RWPE2 (cell line): Measurements from ENCODE around the gene MYL7.

Experiments used
- ATAC-seq: fragments of 200-7000 bp; cut with Tn5 transposase; 3 replicates; pipeline ENCODE4 v1.9.1; 2021; ENCODE audit warnings: low read depth
- DNase-seq: peaks from one replicate; pipeline ENCODE4 v3.0.0-alpha.2; 2020; ENCODE audit warnings: low spot score
- H3K27ac ChIP-seq: fragments of 450-650 bp; 2 replicates; pipeline ENCODE4 v1.5.1; 2017; ENCODE audit warnings: mild to moderate bottlenecking; ENCODE audit not compliant: poor library complexity, severe bottlenecking
- H3K27me3 ChIP-seq: fragments of 250-450 bp; sonication (Bioruptor Pico); 2 replicates; pipeline ENCODE4 v1.5.1; 2021; ENCODE audit warnings: mild to moderate bottlenecking, moderate library complexity; ENCODE audit not compliant: insufficient read depth, poor library complexity, severe bottlenecking
- H3K36me3 ChIP-seq: fragments of 250-450 bp; sonication (Bioruptor Pico); 2 replicates; pipeline ENCODE4 v1.5.1; 2020; ENCODE audit warnings: low read depth, mild to moderate bottlenecking, moderate library complexity
- H3K4me1 ChIP-seq: fragments of 250-450 bp; sonication (Bioruptor Pico); 2 replicates; pipeline ENCODE4 v1.5.1; 2021; ENCODE audit warnings: mild to moderate bottlenecking, moderate library complexity; ENCODE audit not compliant: insufficient read depth, poor library complexity, severe bottlenecking
- H3K4me3 ChIP-seq: fragments of 250-450 bp; sonication (Bioruptor Pico); 2 replicates; pipeline ENCODE4 v1.5.1; 2021; ENCODE audit warnings: mild to moderate bottlenecking, moderate library complexity; ENCODE audit not compliant: severe bottlenecking
- H3K9me3 ChIP-seq: fragments of 250-450 bp; sonication (Bioruptor Pico); 2 replicates; pipeline ENCODE4 v1.5.1; 2021; ENCODE audit warnings: mild to moderate bottlenecking, moderate library complexity; ENCODE audit not compliant: severe bottlenecking
- TF ChIP-seq, protein P1 (sequence below): fragments of 450-650 bp; IDR thresholded peaks from one replicate; pipeline ENCODE4 v1.5.1; 2017; ENCODE audit warnings: mild to moderate bottlenecking, moderate library complexity; ENCODE audit not compliant: poor library complexity, severe bottlenecking

Gene MYL7

DNA sequence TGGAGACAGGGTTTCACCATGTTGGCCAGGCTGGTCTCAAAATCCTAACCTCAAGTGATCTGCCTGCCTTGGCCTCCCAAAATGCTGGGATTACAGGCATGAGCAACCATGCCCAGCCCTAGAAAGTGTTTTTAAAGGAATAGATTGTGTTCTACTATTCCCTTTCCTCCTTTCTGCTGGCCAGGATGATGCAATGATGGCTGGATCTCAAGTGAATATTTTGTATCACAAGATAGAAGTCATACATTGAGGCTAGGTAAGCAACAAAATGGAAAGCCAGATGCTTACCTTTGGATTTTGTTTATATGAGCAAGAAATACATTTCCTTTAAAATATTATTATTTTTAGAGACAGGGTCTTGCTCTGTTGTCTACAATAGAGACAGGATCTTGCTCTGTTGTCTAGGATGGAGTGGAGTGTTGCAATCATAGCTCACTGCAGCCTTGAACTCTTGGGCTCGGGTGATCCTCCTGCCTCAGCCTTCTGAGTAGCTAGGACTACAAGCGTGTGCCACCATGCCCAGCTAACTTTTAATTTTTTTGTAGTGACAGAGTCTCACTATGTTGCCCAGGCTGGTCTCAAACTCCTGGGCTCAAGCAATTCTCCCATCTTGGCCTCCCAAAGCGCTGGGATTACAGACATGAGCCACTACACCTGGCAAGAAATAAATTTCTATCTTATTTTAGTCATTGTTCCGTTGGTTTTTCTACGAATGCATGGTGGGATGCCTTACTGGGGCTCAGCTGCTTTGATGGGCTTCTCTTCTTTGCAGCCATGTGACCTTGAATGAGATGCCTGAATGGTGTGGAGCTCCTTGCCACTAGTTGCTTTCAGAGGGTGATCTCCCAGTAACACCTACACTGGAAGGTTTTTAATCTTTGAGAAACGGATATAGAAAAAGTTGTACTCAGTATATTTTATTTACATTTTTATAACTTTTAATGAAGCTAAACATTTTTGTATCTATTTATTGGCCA is 42.8 kb downstream of the MYL7 start:
- Histone ChIP-seq H3K36me3 (no peaks in the 10 kb centered on the region), H3K4me3 (no peak overlapping the region), H3K4me1 (peaks cover 7% of the 10 kb centered on the region), H3K27me3 (no peaks in the 10 kb centered on the region), H3K27ac (no peak overlapping the region), H3K9me3 (no peaks in the 10 kb centered on the region)
- ATAC-seq (no peak), DNase-seq (no peak)
- TF ChIP-seq, protein P1, sequence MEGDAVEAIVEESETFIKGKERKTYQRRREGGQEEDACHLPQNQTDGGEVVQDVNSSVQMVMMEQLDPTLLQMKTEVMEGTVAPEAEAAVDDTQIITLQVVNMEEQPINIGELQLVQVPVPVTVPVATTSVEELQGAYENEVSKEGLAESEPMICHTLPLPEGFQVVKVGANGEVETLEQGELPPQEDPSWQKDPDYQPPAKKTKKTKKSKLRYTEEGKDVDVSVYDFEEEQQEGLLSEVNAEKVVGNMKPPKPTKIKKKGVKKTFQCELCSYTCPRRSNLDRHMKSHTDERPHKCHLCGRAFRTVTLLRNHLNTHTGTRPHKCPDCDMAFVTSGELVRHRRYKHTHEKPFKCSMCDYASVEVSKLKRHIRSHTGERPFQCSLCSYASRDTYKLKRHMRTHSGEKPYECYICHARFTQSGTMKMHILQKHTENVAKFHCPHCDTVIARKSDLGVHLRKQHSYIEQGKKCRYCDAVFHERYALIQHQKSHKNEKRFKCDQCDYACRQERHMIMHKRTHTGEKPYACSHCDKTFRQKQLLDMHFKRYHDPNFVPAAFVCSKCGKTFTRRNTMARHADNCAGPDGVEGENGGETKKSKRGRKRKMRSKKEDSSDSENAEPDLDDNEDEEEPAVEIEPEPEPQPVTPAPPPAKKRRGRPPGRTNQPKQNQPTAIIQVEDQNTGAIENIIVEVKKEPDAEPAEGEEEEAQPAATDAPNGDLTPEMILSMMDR, result no peak

DNA sequence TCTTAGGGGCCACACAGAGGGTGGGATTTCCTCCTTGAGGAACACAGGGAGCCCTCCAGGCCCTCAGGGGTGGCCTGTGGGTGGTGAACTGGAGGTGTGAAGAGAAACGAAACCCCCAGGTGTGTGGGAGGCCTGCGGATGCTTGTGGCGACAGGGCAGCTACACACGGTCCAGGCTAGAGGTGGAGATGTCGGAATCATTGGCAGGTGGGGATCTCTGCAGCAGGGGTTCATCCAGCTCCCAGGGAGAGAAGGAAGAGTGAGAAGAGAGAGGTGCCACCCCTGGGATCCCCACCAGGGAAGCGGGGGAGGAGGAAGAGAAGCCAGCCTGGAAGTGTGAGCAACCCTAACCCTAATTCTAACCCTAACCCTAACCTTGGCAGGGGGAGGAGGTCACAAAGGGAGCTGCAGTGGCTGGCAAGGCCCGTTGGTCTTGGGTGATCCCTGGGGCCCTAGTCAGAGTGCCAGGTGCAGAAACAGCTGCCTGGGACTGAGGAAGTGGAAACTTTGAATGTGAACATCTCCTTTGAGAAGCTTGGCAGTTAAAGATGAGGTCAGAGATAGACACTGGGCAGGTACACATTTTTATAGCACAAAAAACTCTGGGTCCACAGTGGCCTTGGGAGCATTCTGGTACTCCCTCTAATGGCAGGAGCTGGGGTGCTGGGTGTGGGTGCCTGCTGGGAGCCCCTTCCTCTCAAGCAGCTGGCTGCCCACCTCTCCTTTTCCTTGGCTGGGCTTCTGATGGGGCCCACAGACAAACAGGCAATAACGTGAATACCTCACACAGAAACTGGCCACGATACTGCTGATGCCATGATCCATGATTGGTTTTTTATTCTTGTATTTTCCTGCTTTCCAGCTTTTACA is 43.8 kb downstream of the MYL7 start:
- TF ChIP-seq, protein P1, result no peak
- ATAC-seq (no peak; the same call in 2 of the 3 replicates), DNase-seq (no peak)
- H3K9me3 ChIP-seq, result no peaks in the 10 kb centered on the region
- no peaks in the 10 kb centered on the region for H3K36me3 ChIP-seq
- H3K27me3 ChIP-seq, result no peaks in the 10 kb centered on the region
- H3K27ac ChIP-seq, result no peak overlapping the region
- peaks cover 3% of the 10 kb centered on the region for H3K4me1 ChIP-seq
- no peak overlapping the region for H3K4me3 ChIP-seq

DNA sequence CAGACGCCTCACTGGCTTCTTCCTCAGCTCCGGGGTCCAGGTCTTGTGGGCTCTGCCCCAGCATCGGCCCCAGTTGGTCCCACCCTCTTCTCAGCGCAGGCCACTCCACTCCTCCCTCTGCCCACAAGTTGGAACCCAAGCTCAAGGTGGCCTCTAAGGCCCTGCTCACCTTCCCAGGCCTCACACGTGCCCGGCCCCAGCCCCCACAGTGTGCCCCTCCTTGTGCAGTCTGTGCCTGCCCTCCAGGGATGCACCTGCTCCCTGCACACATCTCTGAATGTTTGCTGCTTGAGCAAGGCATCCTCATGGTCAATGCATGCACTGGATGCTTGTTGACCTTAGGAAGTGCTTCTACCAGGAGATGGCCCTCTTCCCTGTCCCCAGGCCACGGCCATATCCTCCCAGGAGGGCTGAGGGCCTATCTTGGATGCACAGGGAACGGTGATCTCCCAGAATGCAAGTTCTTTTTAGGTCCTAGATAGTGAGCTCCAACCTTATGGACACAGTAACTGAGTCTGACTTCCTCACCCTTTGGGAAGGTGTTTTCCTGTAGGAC is 44.7 kb downstream of the MYL7 start:
- no peaks in the 10 kb centered on the region for H3K36me3 ChIP-seq
- H3K27me3 ChIP-seq, result no peaks in the 10 kb centered on the region
- no peak overlapping the region for H3K27ac ChIP-seq
- H3K9me3 ChIP-seq, result no peaks in the 10 kb centered on the region
- TF ChIP-seq, protein P1, result no peak
- no peak overlapping the region for H3K4me3 ChIP-seq
- no peak for ATAC-seq
- no peaks in the 10 kb centered on the region for H3K4me1 ChIP-seq
- no peak for DNase-seq

DNA sequence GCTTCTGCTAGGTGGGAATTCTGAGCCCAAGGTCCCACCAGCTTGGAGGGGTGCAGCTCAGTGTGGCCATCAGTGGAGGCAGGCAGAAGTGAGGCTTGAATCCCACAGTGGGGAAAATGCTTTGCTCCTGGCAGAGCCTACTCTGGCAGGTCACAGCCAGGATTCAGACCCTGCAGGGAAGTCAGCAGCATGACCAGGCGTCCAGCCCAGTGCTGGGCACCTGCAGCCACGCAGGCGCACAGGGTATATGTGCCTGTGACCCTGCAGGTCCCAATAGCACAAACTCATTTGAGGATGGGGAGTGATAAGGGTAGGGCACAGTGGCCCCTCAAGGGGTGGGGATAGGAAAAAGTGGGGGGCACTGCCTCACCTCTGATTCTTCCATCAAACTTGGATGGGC is 45.4 kb downstream of the MYL7 start:
- H3K36me3 ChIP-seq, result no peaks in the 10 kb centered on the region
- no peak overlapping the region for H3K27ac ChIP-seq
- ATAC-seq (no peak), DNase-seq (no peak)
- no peak overlapping the region for H3K4me3 ChIP-seq
- H3K9me3 ChIP-seq, result no peaks in the 10 kb centered on the region
- no peaks in the 10 kb centered on the region for H3K27me3 ChIP-seq
- TF ChIP-seq, protein P1, result no peak
- no peaks in the 10 kb centered on the region for H3K4me1 ChIP-seq
